Glutamatergic neuron (in vitro differentiated cells): Measurements from ENCODE around the gene MTG2. TPM values are rescaled to one million over a fixed set of nuclear protein-coding genes. Genes with fewer than 3 reads are reported as not detected.
A peak's percentile ranks its signal among the peaks of the same experiment; 100 is the strongest.

Source experiments
- DNase-seq: peaks from one replicate; pipeline ENCODE4 v3.0.0; 2022
- H3K27ac Mint-ChIP-seq: one replicate; pipeline ENCODE4 v1.8.0; 2020; ENCODE audit warnings: mild to moderate bottlenecking, mixed read lengths, inconsistent platforms; ENCODE audit not compliant: unreplicated experiment
- H3K27me3 Mint-ChIP-seq: one replicate; pipeline ENCODE4 v1.8.0; 2020; ENCODE audit warnings: mild to moderate bottlenecking, moderate library complexity, mixed read lengths, inconsistent platforms; ENCODE audit not compliant: unreplicated experiment
- H3K36me3 Mint-ChIP-seq: one replicate; pipeline ENCODE4 v1.8.0; 2020; ENCODE audit warnings: mild to moderate bottlenecking, mixed read lengths, inconsistent platforms; ENCODE audit not compliant: unreplicated experiment
- H3K4me1 Mint-ChIP-seq: one replicate; pipeline ENCODE4 v1.8.0; 2020; ENCODE audit warnings: mild to moderate bottlenecking, low read depth, mixed read lengths, inconsistent platforms; ENCODE audit not compliant: unreplicated experiment
- H3K4me3 Mint-ChIP-seq: one replicate; pipeline ENCODE4 v1.8.0; 2020; ENCODE audit warnings: mild to moderate bottlenecking, mixed read lengths, inconsistent platforms; ENCODE audit not compliant: unreplicated experiment
- H3K9me3 Mint-ChIP-seq: one replicate; pipeline ENCODE4 v1.8.0; 2020; ENCODE audit warnings: mild to moderate bottlenecking, moderate library complexity, mixed read lengths, inconsistent platforms; ENCODE audit not compliant: unreplicated experiment
- CTCF ChIP-seq: fragments of 200-600 bp; sonication (generic); IDR thresholded peaks from one replicate; pipeline ENCODE4 v1.5.0; 2021; ENCODE audit not compliant: partially characterized antibody, unreplicated experiment
- total RNA-seq: library from RNA; stranded (reverse); fragmentation: NEBNext Ultra II Directional; extraction: Animal tissue kit (Norgen Biotek cat#: 25700); gene quantifications from one replicate; pipeline ENCODE4 v1.2.1, GENCODE V29; 2021; ENCODE audit not compliant: unreplicated experiment

Gene MTG2
- total RNA-seq, 1 donor from 2014 or later = 27.1 TPM

- no peak overlapping the region for H3K27ac Mint-ChIP-seq
- DNase-seq = no peak
Measured at GRCh38 chr20:62235777-62236157, 52.9 kb downstream of the MTG2 start.

GRCh38 chr20:62236200-62236599, 53.4 kb downstream of the MTG2 start:
- Mint-ChIP-seq H3K27me3 (peaks cover 4% of the 10 kb centered on the region), H3K4me3 (no peak overlapping the region), H3K9me3 (no peaks in the 10 kb centered on the region), H3K36me3 (no peaks in the 10 kb centered on the region), H3K4me1 (peaks cover 3% of the 10 kb centered on the region), H3K27ac (no peak overlapping the region)
- TF ChIP-seq CTCF = no peak
- DNase-seq = no peak

More at GRCh38 chr20:62235777-62236157, 52.9 kb downstream of the MTG2 start:
- Mint-ChIP-seq H3K27me3 (peaks cover 4% of the 10 kb centered on the region), H3K9me3 (no peaks in the 10 kb centered on the region), H3K4me1 (peaks cover 3% of the 10 kb centered on the region), H3K36me3 (no peaks in the 10 kb centered on the region), H3K4me3 (no peak overlapping the region)
- TF ChIP-seq CTCF = no peak

- Mint-ChIP-seq H3K4me1 (peaks cover 3% of the 10 kb centered on the region), H3K36me3 (no peaks in the 10 kb centered on the region), H3K27me3 (peaks cover 8% of the 10 kb centered on the region), H3K27ac (no peak overlapping the region), H3K9me3 (no peaks in the 10 kb centered on the region), H3K4me3 (no peak overlapping the region)
- no peak for TF ChIP-seq CTCF
- no peak for DNase-seq
Measured at GRCh38 chr20:62236766-62237513, 54.1 kb downstream of the MTG2 start.

GRCh38 chr20:62237514-62237800, 54.6 kb downstream of the MTG2 start:
- TF ChIP-seq CTCF = no peak
- Mint-ChIP-seq H3K36me3 (no peaks in the 10 kb centered on the region), H3K9me3 (no peaks in the 10 kb centered on the region), H3K4me3 (peak overlapping the region; percentile 87), H3K27me3 (peaks cover 8% of the 10 kb centered on the region), H3K27ac (peak overlapping the region; percentile 22), H3K4me1 (peaks cover 3% of the 10 kb centered on the region)
- no peak for DNase-seq

GRCh38 chr20:62237801-62238568, 55.2 kb downstream of the MTG2 start, which contains the start of gene OSBPL2:
OSBPL2 (plus strand) TSS chr20:62238521; CDS start chr20:62256185, 17,664 bp downstream.
- Mint-ChIP-seq H3K9me3 (no peaks in the 10 kb centered on the region), H3K36me3 (no peaks in the 10 kb centered on the region), H3K27me3 (peaks cover 8% of the 10 kb centered on the region), H3K4me3 (peak within 1 kb of the TSS; percentile 87), H3K27ac (peak within 1 kb of the TSS; percentile 22), H3K4me1 (peaks cover 3% of the 10 kb centered on the region)
- DNase-seq = peak; percentile 100
- TF ChIP-seq CTCF = no peak
